Activated T-cell treated with anti-CD3 and anti-CD28 coated beads for 1 hour (primary cell): ENCODE measurements around the gene ADAMTS18.
"Not testable (repeated sequence)": the region's sequence is repeated elsewhere in the genome, so short reads cannot be mapped to it uniquely, and the experiment has no call there.

Experiments
- DNase-seq: peaks from one replicate; pipeline ENCODE4 v3.0.0-alpha.2; 2020; ENCODE audit warnings: low read depth

The ADAMTS18 gene

GRCh38 chr16:77324729-77325128 lies 110.1 kb downstream of the ADAMTS18 start:
- no peak for DNase-seq

DNA sequence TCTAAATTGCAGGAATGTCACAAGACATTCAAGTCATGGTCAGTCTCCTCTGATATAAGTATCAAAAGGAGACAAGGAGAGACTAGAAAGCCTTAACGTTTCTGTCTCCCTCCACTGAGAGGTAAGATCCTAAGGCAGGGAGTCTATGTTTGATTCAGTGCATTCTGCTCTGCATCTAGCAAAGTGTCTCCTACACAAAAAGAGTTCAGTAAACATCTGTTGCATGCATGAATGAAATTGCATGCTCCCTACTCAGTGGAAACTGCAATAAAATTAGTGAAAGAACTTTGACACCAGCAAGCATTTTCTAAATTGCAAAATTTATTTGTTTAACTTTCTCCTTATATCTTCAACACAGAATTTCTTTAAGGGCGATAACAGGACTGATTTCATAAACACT lies 111.1 kb downstream of the ADAMTS18 start:
- no peak for DNase-seq

DNA sequence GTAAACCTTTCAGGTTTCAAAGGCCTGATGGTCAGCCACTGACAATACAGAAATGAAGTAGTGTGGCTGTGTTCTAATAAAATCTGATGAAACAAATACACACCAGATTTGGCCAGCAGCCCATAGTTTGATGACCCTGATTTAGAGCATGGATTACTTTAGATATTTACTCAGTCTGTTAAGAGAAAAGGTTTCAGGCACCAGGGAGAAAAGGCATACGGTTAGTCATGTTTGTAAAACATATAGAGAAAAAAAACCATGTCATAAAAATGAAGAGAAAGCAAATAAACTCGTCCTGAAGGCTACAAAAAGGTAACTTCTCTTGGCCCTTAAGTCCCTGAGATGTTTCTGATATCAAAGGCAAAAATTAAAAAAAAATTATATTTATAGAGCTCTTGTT lies 112.1 kb downstream of the ADAMTS18 start:
- DNase-seq, result no peak

- no peak for DNase-seq
Observed at GRCh38 chr16:77317059-77317458, 117.8 kb downstream of the ADAMTS18 start.

- DNase-seq, result no peak
Observed at GRCh38 chr16:77310877-77311276, 124.0 kb downstream of the ADAMTS18 start.

DNA sequence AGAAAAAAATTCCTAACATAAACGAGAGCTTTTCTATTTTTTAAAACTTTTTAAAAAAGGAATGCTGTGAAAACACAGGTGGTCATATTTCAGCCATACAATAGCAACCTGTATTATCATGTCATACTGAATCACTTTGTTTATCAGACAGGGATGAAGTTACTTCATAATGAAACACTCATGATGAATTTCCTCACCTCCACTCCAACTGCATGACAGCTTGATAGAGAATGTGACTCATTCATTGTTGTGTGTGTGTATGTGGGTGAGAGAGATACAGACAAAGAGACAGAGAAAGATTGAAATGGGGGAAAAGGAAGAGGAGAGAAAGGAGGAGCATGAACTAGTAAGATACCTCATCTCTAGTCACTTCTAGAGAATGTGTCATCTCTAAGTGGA lies 126.7 kb downstream of the ADAMTS18 start:
- no peak for DNase-seq

- no peak for DNase-seq
Observed at GRCh38 chr16:77307426-77308162, 127.2 kb downstream of the ADAMTS18 start.

GRCh38 chr16:77306075-77306474 lies 128.8 kb downstream of the ADAMTS18 start:
- no peak for DNase-seq

- DNase-seq, result no peak
Observed at GRCh38 chr16:77304877-77305276, 130.0 kb downstream of the ADAMTS18 start.

DNA sequence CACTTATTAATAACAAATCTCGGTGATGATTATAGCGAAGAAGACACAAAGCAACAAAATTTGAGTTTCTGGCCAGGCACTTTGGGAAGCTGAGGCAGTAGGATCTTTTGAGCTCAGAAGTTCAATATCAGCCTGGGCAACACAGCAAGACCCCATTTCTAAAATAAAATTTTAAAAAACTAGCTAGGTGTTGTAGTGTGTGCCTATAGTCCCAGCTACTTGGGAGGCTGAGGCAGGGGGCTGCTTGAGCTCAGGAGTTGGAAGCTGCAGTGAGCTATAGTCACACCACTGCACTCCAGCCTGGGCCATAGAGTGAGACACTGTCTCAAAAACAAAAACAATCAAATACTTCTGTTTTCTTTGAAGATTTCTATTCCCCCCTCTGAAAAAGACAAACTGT lies 130.7 kb downstream of the ADAMTS18 start:
- no peak for DNase-seq

DNA sequence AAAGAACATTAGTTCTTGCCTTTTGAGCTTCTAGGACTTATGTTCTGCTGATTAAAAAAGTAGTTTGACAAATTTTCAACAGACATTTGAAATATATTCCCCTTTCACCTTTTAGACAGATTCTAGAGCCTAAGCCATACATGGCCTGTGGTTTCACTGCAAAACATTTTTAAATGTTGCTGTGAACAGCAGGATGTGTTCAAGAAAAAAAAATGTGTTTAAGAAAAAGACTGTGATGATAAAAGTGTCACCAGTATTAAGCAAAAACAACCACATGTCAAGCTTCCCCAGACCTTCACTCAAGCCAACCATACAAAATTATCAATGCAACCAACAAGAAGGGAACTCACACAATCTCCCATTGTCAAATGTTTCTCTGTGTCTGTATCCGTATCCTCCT lies 132.2 kb downstream of the ADAMTS18 start:
- DNase-seq, result no peak

DNA sequence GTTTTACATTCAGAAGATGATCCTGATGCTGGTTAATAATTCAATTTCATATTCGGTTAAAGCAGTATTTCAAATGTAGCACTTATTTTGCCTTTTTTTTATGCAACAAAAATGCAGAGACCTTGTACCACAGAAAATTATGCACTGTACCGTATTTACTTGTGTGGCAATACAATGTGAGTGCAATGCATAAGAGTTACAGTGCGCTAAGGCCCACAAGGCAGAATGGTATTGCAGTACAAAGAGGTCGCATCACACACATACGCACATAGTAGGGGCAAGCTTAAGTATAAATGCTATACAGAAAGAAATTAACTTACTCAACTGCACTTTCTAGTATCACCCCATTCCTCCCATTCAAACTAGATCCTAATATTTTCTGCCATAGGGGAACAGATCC lies 132.6 kb downstream of the ADAMTS18 start:
- DNase-seq, result no peak

- DNase-seq, result no peak
Observed at GRCh38 chr16:77300256-77300655, 134.6 kb downstream of the ADAMTS18 start.

DNA sequence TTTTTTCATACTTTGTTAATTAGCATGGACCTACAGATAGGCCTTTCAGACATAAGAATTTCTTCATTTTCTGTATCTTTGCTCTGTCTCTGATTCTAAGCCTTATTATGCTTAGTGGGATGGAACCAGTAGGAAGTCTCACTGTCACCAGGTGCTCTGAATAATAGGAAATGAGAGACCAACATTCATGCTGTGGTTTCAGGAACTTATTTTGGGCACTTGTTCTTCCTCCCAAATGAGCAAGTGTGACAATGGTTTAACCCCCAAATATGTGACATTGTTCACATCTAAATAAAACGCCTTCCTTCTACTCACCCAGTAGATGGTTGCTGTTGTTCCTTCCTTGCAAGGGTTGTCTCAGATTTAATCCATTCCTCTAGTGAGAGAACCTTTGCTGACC lies 135.4 kb downstream of the ADAMTS18 start:
- no peak for DNase-seq

DNA sequence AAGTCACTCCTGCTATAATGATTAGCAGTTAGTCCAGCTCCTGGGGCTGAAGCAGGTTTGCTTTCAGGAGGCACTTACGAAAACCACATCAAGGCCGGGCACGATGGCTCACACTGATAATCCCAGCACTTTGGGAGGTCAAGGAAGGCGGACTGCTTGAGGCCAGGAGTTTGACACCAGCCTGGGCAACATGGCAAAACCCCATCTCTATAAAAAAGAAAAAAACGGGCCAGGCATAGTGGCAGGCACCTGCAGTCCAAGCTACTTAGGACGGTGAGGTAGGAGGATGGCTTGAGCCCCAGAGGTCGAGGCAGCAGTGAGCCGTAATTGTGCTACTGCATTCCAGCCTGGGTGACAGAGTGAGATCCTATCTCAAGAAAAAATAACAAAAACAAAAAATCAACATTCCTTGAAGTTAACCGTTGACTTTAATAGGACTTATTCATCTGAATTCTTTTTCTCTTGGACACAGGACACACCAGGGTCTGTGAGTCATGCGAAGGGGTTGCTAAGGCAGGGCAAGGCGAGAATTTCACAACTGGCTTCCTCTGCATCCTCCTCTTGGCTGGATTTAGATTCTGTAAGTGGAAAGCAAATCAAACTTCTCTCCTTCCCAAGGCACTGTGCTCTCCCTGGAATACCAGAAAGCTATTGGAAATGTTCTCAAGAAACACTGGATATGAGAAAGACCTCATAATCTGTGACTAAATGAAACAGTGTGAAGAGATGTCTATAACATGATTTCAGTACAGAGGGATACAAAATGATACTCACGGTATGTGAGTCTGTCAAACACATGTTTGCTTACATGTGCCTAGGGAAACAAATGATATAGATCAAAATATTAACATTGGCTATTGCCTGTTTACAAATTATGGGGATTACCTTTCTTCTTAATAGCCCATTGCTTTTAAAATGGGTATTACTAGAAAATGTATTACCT lies 136.1 kb downstream of the ADAMTS18 start:
- no peak for DNase-seq

DNA sequence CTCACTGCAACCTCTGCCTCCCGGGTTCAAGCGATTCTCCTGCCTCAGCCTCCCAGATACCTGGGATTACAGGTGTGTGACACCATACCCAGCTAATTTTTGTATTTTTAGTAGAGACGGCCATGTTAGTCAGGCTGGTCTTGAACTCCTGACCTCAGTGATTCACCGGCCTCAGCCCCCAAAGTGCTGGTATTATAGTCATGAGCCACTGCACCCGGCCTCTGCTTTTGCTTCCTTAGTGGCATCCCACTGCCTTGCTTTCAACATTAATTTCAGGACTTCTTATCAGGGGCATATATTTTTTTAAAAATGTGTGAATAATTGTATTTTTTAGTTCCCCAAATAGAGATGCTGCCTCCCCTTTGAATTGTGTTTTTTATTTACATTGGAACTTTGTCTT lies 136.8 kb downstream of the ADAMTS18 start:
- DNase-seq, result no peak

GRCh38 chr16:77295896-77296295 lies 138.9 kb downstream of the ADAMTS18 start:
- no peak for DNase-seq

DNA sequence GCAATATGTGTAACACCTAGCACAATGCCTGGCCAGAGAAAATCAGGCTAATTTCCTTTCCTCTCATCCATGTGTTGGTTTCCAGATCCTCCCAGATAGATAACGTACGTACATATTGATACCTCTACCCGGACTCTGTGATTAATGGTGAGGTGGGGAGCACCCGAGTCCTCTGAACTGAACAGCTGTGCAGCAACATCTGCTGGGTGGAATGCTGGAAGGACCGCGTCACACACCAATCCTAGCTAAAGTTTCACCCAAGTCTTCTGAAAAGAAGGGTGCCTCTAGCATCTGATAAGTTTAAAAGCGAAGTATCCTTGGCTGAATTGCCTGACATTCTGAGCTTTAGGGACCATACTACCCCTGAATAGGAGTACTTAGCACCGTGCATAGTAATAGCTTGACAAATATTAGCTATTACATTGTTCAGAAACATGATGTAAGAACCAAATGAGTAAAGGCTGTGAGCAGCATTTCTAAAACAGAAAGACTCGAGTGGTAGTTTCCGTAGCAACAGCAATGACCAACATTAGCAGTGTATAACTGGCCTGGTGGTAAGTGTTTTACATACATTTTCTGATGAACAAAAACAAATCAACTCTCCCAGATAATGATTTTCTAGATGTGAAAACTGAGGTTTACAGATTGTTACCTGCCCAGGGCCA lies 144.3 kb downstream of the ADAMTS18 start:
- DNase-seq, result no peak

- DNase-seq, result no peak
Observed at GRCh38 chr16:77289331-77289809, 145.5 kb downstream of the ADAMTS18 start.

GRCh38 chr16:77288222-77288621 lies 146.6 kb downstream of the ADAMTS18 start:
- DNase-seq, result no peak

- no peak for DNase-seq
Observed at GRCh38 chr16:77285676-77286075, 149.2 kb downstream of the ADAMTS18 start.

DNA sequence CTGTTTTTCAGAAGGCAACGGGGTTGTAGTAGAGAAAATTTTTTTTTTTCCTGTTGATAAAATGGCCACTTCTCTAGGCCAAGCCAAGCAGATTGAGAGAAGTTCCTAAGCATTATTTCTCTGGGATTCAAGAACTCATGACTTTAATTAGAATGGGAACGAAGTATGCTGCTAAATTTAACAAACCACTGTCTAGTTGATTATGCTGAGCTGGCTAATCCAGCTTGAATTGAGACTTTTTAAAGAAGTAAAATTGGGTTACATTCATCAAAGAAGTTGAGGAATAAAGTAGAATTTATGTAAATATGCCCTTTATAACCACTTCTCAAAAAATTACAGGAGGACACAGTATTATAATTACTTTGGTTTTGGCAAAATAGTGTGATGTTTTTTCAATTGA lies 152.5 kb downstream of the ADAMTS18 start:
- no peak for DNase-seq

- not testable (repeated sequence) for DNase-seq
Observed at GRCh38 chr16:77279316-77279715, 155.5 kb downstream of the ADAMTS18 start.
